Calu3 (cell line): Measurements from ENCODE around the gene LTB4R2. TPM values are rescaled to one million over a fixed set of nuclear protein-coding genes. Genes with fewer than 3 reads are reported as not detected.
A peak's percentile ranks its signal among the peaks of the same experiment; 100 is the strongest.

Source experiments
- BruUV-seq: library from RNA; stranded (reverse); fragments of 400-500 nt; replicated peaks from 2 replicates; lab custom pipeline; 2021; lab: Mats Ljungman, UMichigan
- CTCF ChIA-PET: fragments of 300-600 bp; sonication (Branson Sonifier 250); formaldehyde crosslinking; loops from one replicate; lab custom pipeline; 2022; ENCODE audit warnings: antibody characterized with exemption; lab: Charles Lee
- DNase-seq: peaks from one replicate; pipeline ENCODE4 v3.0.0; 2022
- H3K27ac Mint-ChIP-seq: one replicate; pipeline ENCODE4 v1.8.0; 2022; ENCODE audit warnings: mixed read lengths; ENCODE audit not compliant: unreplicated experiment
- H3K27me3 Mint-ChIP-seq: one replicate; pipeline ENCODE4 v1.8.0; 2022; ENCODE audit warnings: mixed read lengths; ENCODE audit not compliant: unreplicated experiment
- H3K36me3 Mint-ChIP-seq: one replicate; pipeline ENCODE4 v1.8.0; 2022; ENCODE audit warnings: mild to moderate bottlenecking, moderate library complexity, mixed read lengths; ENCODE audit not compliant: insufficient read depth, unreplicated experiment
- H3K4me1 Mint-ChIP-seq: one replicate; pipeline ENCODE4 v1.8.0; 2022; ENCODE audit warnings: mild to moderate bottlenecking, low read depth, mixed read lengths; ENCODE audit not compliant: unreplicated experiment
- H3K4me3 Mint-ChIP-seq: one replicate; pipeline ENCODE4 v1.8.0; 2022; ENCODE audit warnings: mild to moderate bottlenecking, low read depth, moderate library complexity, mixed read lengths; ENCODE audit not compliant: unreplicated experiment
- H3K9me3 Mint-ChIP-seq: one replicate; pipeline ENCODE4 v1.8.0; 2022; ENCODE audit warnings: low read depth, mixed read lengths; ENCODE audit not compliant: unreplicated experiment
- intact Hi-C: fragments of 100-400 bp; cut with micrococcal nuclease; formaldehyde crosslinking; loops from one replicate; pipeline ENCODE4 v1.10.0; 2022; ENCODE audit not compliant: unreplicated experiment
- total RNA-seq: library from RNA; stranded (reverse); gene quantifications from 2 replicates; pipeline ENCODE4 v1.2.3, GENCODE V29; 2022
- TF ChIP-seq, protein P1 (sequence below): fragments of 200-600 bp; IDR thresholded peaks from one replicate; pipeline ENCODE4 v1.8.0; 2022; ENCODE audit warnings: antibody characterized with exemption; ENCODE audit not compliant: unreplicated experiment

The LTB4R2 gene
- total RNA-seq, 1 experiment from 2014 or later = 19.3 TPM

DNA sequence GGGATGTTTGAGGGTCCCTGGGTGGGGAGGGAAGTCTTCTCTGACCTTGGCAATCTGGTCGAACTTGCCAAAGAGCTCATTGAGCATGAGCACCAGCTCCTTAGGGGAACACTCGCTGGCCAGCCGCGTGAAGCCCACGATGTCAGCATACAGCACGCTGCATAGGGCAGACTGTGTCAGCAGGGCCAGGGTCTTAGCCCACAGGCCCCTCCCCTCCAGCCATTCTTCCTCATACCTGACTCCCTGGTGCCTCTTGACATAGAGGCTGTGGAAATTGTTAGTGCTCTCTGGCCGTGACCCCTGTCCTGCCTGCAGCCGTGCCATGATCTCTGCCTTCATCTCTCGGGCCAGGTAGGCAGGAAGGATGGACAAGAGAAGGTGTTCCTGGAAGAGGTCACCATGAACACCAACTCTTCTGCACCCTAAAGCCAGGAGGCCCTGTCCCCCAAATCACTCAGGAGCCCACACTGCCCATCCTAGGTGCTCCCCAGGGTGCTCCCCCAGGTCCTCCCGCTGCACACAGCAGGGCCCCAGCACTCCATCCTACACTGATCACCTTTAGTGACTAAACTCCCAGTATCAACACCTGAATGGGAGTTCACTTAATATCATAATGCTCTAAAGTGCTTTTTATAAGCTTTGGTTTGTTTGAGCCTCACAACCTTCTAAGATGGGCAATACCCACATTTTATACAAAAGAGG, 21.2 kb downstream of the LTB4R2 start:
- Mint-ChIP-seq H3K27me3 (no peaks in the 10 kb centered on the region), H3K4me3 (no peak overlapping the region), H3K27ac (no peak overlapping the region), H3K4me1 (peaks cover 29% of the 10 kb centered on the region), H3K9me3 (no peaks in the 10 kb centered on the region), H3K36me3 (peaks cover 8% of the 10 kb centered on the region)
- intact Hi-C loops = loop anchor here (5.0 kb wide), 2 partner anchors 36 to 346 kb away; partner anchors contain the start of gene NFATC4
- BruUV-seq = no TSS peak
- DNase-seq = no peak
- TF ChIP-seq, protein P1, sequence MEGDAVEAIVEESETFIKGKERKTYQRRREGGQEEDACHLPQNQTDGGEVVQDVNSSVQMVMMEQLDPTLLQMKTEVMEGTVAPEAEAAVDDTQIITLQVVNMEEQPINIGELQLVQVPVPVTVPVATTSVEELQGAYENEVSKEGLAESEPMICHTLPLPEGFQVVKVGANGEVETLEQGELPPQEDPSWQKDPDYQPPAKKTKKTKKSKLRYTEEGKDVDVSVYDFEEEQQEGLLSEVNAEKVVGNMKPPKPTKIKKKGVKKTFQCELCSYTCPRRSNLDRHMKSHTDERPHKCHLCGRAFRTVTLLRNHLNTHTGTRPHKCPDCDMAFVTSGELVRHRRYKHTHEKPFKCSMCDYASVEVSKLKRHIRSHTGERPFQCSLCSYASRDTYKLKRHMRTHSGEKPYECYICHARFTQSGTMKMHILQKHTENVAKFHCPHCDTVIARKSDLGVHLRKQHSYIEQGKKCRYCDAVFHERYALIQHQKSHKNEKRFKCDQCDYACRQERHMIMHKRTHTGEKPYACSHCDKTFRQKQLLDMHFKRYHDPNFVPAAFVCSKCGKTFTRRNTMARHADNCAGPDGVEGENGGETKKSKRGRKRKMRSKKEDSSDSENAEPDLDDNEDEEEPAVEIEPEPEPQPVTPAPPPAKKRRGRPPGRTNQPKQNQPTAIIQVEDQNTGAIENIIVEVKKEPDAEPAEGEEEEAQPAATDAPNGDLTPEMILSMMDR = no peak
- CTCF ChIA-PET = interaction anchor here (0.6 to 3.3 kb wide), 3 partner anchors 89 to 101 kb away, joined by 3 to 46 read pairs (median 9); partner anchors contain the start of genes CBLN3, KHNYN and TINF2

DNA sequence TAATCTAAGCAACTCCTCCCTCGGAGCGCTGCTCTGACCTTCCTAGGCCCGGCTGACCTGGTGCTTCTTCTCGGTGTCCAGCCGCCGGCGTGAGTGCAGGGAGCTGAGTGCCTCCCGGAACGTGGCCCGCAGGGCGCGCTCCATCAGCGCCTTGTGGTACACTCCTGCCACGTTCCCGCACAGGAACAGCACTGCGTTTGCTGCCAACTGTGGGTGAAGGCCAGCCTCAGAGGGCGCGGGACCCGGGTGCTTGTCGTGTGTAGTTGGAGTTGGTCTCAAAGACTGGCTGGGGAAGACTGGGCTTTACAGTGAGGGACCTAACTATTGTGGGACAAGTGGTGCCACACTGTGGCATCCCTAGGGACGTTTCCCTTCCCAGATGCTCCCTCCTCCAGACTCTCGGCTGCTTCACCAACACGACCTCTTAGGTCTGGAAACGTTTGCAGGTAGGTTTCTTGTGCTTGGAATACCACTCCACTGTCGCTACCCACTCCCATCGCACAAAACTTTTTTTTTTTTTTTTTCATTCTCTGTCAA, 21.9 kb downstream of the LTB4R2 start:
- Mint-ChIP-seq H3K9me3 (no peaks in the 10 kb centered on the region), H3K4me1 (peaks cover 32% of the 10 kb centered on the region), H3K36me3 (peaks cover 8% of the 10 kb centered on the region), H3K27me3 (no peaks in the 10 kb centered on the region), H3K4me3 (peak overlapping the region; percentile 72), H3K27ac (peak overlapping the region; percentile 52)
- no TSS peak for BruUV-seq
- TF ChIP-seq, protein P1 = no peak
- CTCF ChIA-PET = interaction anchor here (0.7 to 3.3 kb wide), 7 partner anchors 32 to 100 kb away, joined by 3 to 46 read pairs (median 9); partner anchors contain the start of genes CBLN3, DHRS1, KHNYN and NOP9
- no peak for DNase-seq
- intact Hi-C loops = loop anchor here (5.0 kb wide), 2 partner anchors 36 to 346 kb away; partner anchors contain the start of gene NFATC4

DNA sequence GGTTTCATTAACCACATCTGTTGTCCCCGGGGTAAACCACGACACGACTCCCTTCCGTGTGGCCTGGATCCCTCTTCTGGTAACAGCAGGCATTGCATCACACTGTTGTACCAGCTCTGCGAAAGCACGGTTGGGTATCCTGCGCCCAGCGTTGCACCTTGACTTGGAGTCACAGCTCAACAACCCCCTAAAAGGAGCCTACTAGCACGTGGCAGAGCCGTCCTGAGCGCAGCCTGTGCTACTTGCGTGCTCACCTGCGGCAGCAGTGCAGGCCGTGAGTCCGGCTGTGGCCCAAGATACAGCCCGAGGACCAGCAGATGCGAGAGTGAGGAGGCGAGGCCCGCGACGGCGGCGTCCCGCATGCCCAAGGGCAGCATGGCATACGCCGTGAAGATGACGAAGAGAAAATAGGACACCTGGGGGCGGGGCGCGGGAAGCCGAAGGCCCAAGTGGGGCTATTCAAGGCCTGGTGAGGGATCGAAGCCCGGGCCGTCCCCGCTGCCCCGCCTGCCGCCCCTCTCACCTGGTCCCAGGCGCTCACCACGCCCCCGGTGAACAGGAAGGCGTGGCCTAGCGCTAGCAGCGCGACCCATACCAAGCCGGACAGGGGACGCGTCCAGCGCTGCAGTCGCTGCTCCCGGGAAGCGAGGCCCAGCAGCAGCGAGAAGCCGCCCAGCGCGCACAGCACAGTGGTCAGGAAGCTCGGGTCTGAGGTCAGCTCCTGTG, 22.5 kb downstream of the LTB4R2 start:
- H3K36me3 Mint-ChIP-seq = peaks cover 8% of the 10 kb centered on the region
- CTCF ChIA-PET = interaction anchor here (0.7 to 3.3 kb wide), 13 partner anchors 16 to 104 kb away, joined by 3 to 46 read pairs (median 6); partner anchors contain the start of genes CBLN3, DHRS1, KHNYN and NOP9
- no peaks in the 10 kb centered on the region for H3K9me3 Mint-ChIP-seq
- H3K27ac Mint-ChIP-seq = peak overlapping the region; percentile 52
- TF ChIP-seq, protein P1 = peak; percentile 54
- intact Hi-C loops = loop anchor here (5.0 kb wide), 2 partner anchors 35 to 345 kb away; partner anchors contain the start of gene NFATC4
- peak; percentile 79 for DNase-seq
- H3K4me1 Mint-ChIP-seq = peaks cover 32% of the 10 kb centered on the region
- BruUV-seq = no TSS peak
- peak overlapping the region; percentile 72 for H3K4me3 Mint-ChIP-seq
- no peaks in the 10 kb centered on the region for H3K27me3 Mint-ChIP-seq
